Sigmoid colon (tissue), 3 donors: Measurements from ENCODE around the gene IGFBP2.

Experiments used
- POLR2A ChIP-seq, 2 donors: fragments of 450-650 bp; IDR thresholded peaks; one replicate each; pipeline ENCODE4 v1.6.1; 2016; ENCODE audit warnings: antibody characterized with exemption in 2 of 2, mild to moderate bottlenecking in 2 of 2, moderate library complexity in 2 of 2
- TF ChIP-seq, protein P1 (sequence below), 4 experiments: fragments of 450-650 bp in 3 of 4; fragments of 200-600 bp in 1 of 4; IDR thresholded peaks; one replicate each; pipeline ENCODE4 v1.5.1; 2016 to 2019; ENCODE audit warnings: antibody characterized with exemption in 4 of 4, mild to moderate bottlenecking in 3 of 4, moderate library complexity in 2 of 4

DNA sequence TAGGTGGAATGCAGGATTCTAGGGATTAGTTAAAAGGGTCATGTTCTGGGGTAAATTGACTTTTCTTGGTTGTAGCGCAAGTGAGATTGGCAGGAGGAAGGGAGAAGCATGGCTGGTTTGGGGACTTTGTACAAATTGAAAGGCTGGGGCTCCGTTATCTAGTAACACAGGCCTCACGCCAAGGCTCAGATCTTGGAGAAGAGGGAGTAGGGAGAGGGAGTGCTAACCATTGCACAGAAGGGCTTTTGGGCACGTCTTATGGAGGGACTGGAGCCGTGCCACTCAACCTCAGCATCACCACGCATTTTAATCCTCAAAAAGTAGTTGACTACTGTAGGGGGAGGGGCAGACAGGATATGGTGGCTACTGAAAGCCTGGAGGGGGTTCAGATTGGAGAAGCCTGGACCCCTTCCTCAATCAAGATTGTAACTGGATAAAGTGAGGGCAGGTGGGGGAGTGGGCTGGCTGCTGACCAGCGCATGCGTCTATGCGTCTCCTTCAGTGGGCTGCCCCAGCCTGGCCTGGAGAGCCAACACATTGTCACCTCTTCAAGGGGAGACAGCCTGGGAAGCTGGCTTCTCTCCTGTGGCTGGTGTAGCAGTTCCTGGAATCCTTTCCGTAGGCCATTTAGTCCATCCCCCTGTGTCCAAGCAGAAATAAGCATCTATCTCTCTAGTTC, 47.9 kb downstream of the IGFBP2 start:
- TF ChIP-seq, protein P1, sequence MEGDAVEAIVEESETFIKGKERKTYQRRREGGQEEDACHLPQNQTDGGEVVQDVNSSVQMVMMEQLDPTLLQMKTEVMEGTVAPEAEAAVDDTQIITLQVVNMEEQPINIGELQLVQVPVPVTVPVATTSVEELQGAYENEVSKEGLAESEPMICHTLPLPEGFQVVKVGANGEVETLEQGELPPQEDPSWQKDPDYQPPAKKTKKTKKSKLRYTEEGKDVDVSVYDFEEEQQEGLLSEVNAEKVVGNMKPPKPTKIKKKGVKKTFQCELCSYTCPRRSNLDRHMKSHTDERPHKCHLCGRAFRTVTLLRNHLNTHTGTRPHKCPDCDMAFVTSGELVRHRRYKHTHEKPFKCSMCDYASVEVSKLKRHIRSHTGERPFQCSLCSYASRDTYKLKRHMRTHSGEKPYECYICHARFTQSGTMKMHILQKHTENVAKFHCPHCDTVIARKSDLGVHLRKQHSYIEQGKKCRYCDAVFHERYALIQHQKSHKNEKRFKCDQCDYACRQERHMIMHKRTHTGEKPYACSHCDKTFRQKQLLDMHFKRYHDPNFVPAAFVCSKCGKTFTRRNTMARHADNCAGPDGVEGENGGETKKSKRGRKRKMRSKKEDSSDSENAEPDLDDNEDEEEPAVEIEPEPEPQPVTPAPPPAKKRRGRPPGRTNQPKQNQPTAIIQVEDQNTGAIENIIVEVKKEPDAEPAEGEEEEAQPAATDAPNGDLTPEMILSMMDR (IDR thresholded peaks at IDR 0.05): no peak
- no peak for TF ChIP-seq POLR2A (IDR thresholded peaks at IDR 0.05)
